Effector memory CD4-positive, alpha-beta T cell (primary cell): ENCODE results near the gene SNRPE.

ENCODE experiments used
- DNase-seq, 3 donors: peaks; one replicate each; pipeline ENCODE4 v3.0.0-alpha.2; 2020
- H3K27ac ChIP-seq: 2 replicates; pipeline ENCODE4 v1.7.0; 2013; ENCODE audit warnings: mild to moderate bottlenecking, low read length, moderate library complexity; ENCODE audit not compliant: insufficient read depth, poor library complexity, severe bottlenecking
- H3K27me3 ChIP-seq: replicated peaks from 2 replicates; pipeline ENCODE4 v1.7.0; 2013; ENCODE audit warnings: mild to moderate bottlenecking, low read length; ENCODE audit not compliant: insufficient read depth, control insufficient read depth, poor library complexity, severe bottlenecking
- H3K36me3 ChIP-seq: 2 replicates; pipeline ENCODE4 v1.7.0; 2013; ENCODE audit warnings: mild to moderate bottlenecking, low read length, moderate library complexity; ENCODE audit not compliant: control insufficient read depth, insufficient read depth
- H3K4me1 ChIP-seq: 2 replicates; pipeline ENCODE4 v1.7.0; 2013; ENCODE audit warnings: low read length, mild to moderate bottlenecking; ENCODE audit not compliant: control insufficient read depth, insufficient read depth, poor library complexity, severe bottlenecking
- H3K4me3 ChIP-seq: 2 replicates; pipeline ENCODE4 v1.7.0; 2013; ENCODE audit warnings: low read length, low read depth, mild to moderate bottlenecking; ENCODE audit not compliant: insufficient read depth, poor library complexity, severe bottlenecking
- H3K9me3 ChIP-seq: 2 replicates; pipeline ENCODE4 v1.7.0; 2013; ENCODE audit warnings: mild to moderate bottlenecking, low read length, moderate library complexity; ENCODE audit not compliant: control insufficient read depth

SNRPE gene

DNA sequence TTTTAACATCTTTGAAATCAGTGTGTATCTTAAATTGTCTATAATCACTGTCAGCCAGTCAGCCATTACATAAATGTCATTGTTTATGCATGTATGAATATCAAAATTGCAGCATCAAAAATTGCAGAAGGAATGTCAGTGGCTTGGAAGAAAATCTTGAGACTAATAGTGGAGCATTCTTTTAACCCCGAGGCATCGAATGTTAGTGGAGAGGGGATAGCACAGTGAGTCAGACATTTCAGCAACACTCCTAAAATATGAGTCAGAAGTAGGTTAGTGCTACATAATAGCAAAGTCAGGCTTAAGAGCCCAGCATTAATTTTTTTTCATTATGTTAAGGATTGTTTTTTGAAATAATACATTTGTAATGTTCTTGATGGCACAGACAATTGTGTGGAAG lies 45.5 kb downstream of the SNRPE start:
- peaks cover 2% of the 10 kb centered on the region for H3K27me3 ChIP-seq
- H3K27ac ChIP-seq, result no peak overlapping the region
- no peaks in the 10 kb centered on the region for H3K36me3 ChIP-seq
- DNase-seq, result no peak
- no peaks in the 10 kb centered on the region for H3K4me1 ChIP-seq
- H3K4me3 ChIP-seq, result no peak overlapping the region
- no peaks in the 10 kb centered on the region for H3K9me3 ChIP-seq

DNA sequence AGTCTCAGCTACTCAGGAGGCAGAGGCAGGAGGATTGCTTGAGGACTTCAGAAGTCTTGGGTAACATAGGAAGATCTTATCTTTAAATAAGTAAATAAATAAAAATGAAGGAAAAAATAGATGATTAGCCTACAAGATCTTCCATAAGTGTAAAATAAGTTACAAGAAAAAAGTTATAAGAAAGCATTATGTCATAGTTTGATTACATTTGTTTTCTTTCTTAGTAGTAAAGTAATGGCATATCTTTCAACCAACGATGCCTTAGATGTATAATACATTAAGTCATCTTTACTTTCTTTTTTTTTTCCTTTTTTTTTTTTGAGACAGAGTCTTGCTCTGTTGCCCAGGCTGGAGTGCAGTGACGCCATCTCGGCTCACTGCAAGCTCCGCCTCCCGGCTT lies 46.5 kb downstream of the SNRPE start:
- no peak for DNase-seq
- no peak overlapping the region for H3K27ac ChIP-seq
- no peaks in the 10 kb centered on the region for H3K36me3 ChIP-seq
- H3K4me3 ChIP-seq, result no peak overlapping the region
- peaks cover 4% of the 10 kb centered on the region for H3K27me3 ChIP-seq
- no peaks in the 10 kb centered on the region for H3K9me3 ChIP-seq
- no peaks in the 10 kb centered on the region for H3K4me1 ChIP-seq

- Histone ChIP-seq H3K27ac (no peak overlapping the region), H3K9me3 (no peaks in the 10 kb centered on the region), H3K4me3 (no peak overlapping the region), H3K27me3 (peaks cover 4% of the 10 kb centered on the region), H3K36me3 (no peaks in the 10 kb centered on the region), H3K4me1 (no peaks in the 10 kb centered on the region)
- no peak for DNase-seq
Measured at GRCh38 chr1:203911806-203912205, 50.4 kb downstream of the SNRPE start.

DNA sequence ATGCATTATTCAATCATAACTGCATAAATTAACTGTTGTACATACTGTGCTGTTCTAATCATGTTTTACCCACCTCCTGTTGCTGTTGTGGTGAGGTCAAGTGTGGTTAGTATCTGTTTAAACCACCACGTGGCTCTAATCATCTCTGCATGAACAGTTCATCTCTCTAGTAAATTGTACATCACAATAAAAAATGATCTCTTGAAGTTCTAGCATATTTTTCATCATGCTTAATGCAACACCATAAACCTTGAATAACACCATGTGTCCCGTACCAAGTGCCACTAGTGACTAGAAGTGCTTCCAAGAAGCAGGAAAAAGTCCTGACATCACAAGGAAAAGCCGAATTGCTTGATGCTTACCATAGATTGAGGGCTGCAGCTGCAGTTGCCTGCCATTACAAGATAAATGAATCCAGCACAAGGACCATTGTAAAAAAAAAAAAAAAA lies 51.7 kb downstream of the SNRPE start:
- Histone ChIP-seq H3K4me3 (no peak overlapping the region), H3K9me3 (no peaks in the 10 kb centered on the region), H3K27ac (no peak overlapping the region), H3K4me1 (no peaks in the 10 kb centered on the region), H3K27me3 (peaks cover 4% of the 10 kb centered on the region), H3K36me3 (no peaks in the 10 kb centered on the region)
- DNase-seq, result no peak

DNA sequence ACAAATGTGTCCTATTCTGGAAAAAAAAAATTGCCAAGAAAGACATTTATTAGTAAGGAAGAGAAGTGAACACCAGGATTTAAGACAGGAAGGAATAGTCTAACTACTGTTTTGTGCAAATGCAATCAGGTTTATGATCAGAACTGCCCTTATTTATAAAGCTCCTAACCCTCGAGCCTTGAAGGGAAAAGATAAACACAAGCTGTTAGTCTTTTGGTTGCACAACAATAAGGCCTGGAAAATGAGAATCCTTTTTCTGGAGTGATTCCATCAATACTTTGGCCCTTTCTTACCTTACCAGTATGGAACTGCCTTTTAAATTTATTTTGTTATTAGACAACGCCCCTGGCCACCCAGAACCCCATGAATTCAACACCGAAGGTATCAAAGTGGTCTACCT lies 52.9 kb downstream of the SNRPE start:
- Histone ChIP-seq H3K36me3 (no peaks in the 10 kb centered on the region), H3K4me3 (no peak overlapping the region), H3K27me3 (peaks cover 4% of the 10 kb centered on the region), H3K27ac (no peak overlapping the region), H3K4me1 (no peaks in the 10 kb centered on the region), H3K9me3 (no peaks in the 10 kb centered on the region)
- DNase-seq, result no peak

DNA sequence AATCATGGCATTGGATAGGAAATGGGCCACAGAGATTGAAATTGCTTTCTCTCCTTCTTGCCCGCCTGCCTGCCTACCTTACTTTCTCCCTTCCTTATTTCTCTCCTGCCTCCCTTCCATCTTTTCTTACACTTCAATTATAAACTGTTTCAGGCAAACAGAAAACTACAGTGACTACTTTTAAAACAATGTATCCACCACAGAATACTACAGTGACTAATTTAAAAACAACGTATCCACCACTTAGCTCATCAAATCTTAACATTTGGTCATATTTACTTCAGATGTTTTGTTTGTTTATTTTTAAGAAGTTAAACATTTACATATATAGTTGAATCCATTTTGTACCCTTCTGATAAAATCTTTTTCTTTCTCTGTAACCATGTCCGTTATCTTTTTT lies 54.4 kb downstream of the SNRPE start:
- H3K9me3 ChIP-seq, result no peaks in the 10 kb centered on the region
- H3K4me1 ChIP-seq, result no peaks in the 10 kb centered on the region
- no peak for DNase-seq
- no peaks in the 10 kb centered on the region for H3K36me3 ChIP-seq
- no peak overlapping the region for H3K4me3 ChIP-seq
- no peak overlapping the region for H3K27ac ChIP-seq
- H3K27me3 ChIP-seq, result peaks cover 4% of the 10 kb centered on the region

- Histone ChIP-seq H3K27me3 (peaks cover 3% of the 10 kb centered on the region), H3K27ac (no peak overlapping the region), H3K4me3 (no peak overlapping the region), H3K4me1 (no peaks in the 10 kb centered on the region), H3K36me3 (no peaks in the 10 kb centered on the region), H3K9me3 (no peaks in the 10 kb centered on the region)
- DNase-seq, result no peak
Measured at GRCh38 chr1:203916756-203917155, 55.4 kb downstream of the SNRPE start.
